AG04450 (cell line): ENCODE measurements around the gene MSN. TPM values are rescaled to one million over a fixed set of nuclear protein-coding genes. Genes with fewer than 3 reads are reported as not detected.

Experiments used
- CTCF ChIA-PET: fragments of 300-600, 350-600 bp; formaldehyde crosslinking; extraction: SDS; loops from one replicate; lab custom pipeline; 2022; ENCODE audit warnings: antibody characterized with exemption, inconsistent platforms; lab: Charles Lee
- POLR2A ChIA-PET: fragments of 350-600 bp; formaldehyde crosslinking; extraction: SDS; loops from one replicate; lab custom pipeline; 2021; ENCODE audit warnings: antibody characterized with exemption, inconsistent platforms; lab: Yijun Ruan, JAX
- DNase-seq: peaks from one replicate; pipeline ENCODE4 v3.0.0-alpha.2; 2011; ENCODE audit warnings: low read depth, low spot score
- H3K27ac ChIP-seq: one replicate; pipeline ENCODE4 v1.5.1; 2012; ENCODE audit warnings: low read depth, low read length, control low read depth
- H3K27me3 ChIP-seq: one replicate; pipeline ENCODE4 v1.6.0; 2012; ENCODE audit warnings: low read length; ENCODE audit not compliant: control insufficient read depth, insufficient read depth
- H3K4me3 ChIP-seq: 2 replicates; pipeline ENCODE4 v1.5.1; 2011; ENCODE audit warnings: mild to moderate bottlenecking, low read depth, low read length, control low read depth
- H3K9me3 ChIP-seq: 2 replicates; pipeline ENCODE4 v1.5.1; 2012; ENCODE audit warnings: low read length; ENCODE audit not compliant: control insufficient read depth, insufficient read depth
- polyA plus RNA-seq: library from polyadenylated mRNA; depleted of rRNA; stranded (reverse); fragments of >200 nt; gene quantifications from 2 replicates; pipeline ENCODE4 v1.2.3, GENCODE V29; 2011
- TF ChIP-seq, protein P1 (sequence below): IDR thresholded peaks from 2 replicates; pipeline ENCODE4 v1.5.1; 2011; ENCODE audit warnings: low read depth, low read length, control low read depth, inconsistent platforms

MSN gene
- polyA plus RNA-seq, 1 experiment, result 493 TPM

DNA sequence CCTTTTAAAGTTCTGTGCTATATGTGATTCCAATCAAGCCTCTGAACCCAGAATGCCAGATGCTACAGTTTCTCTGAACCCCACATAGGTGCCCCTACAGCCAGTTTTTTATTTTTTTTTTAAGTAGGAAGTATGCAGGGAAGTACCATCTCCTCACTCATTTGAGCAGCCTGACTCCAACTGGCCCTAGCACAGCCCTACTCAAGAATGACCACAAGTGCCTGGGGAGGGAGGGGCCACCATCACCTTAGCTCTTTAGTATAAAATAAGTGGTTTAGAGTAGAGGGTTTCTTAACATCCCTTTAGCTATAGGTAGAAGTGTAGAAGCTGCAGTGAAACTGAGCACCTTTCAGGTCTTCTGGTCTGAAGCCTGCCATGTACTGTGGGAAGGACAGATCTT lies 14.4 kb downstream of the MSN start:
- Histone ChIP-seq H3K4me3 (no peak overlapping the region), H3K27me3 (no peaks in the 10 kb centered on the region), H3K9me3 (no peaks in the 10 kb centered on the region), H3K27ac (no peak overlapping the region)
- ChIA-PET CTCF (no interaction called here), POLR2A (no interaction called here)
- TF ChIP-seq, protein P1, sequence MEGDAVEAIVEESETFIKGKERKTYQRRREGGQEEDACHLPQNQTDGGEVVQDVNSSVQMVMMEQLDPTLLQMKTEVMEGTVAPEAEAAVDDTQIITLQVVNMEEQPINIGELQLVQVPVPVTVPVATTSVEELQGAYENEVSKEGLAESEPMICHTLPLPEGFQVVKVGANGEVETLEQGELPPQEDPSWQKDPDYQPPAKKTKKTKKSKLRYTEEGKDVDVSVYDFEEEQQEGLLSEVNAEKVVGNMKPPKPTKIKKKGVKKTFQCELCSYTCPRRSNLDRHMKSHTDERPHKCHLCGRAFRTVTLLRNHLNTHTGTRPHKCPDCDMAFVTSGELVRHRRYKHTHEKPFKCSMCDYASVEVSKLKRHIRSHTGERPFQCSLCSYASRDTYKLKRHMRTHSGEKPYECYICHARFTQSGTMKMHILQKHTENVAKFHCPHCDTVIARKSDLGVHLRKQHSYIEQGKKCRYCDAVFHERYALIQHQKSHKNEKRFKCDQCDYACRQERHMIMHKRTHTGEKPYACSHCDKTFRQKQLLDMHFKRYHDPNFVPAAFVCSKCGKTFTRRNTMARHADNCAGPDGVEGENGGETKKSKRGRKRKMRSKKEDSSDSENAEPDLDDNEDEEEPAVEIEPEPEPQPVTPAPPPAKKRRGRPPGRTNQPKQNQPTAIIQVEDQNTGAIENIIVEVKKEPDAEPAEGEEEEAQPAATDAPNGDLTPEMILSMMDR, result no peak
- no peak for DNase-seq

DNA sequence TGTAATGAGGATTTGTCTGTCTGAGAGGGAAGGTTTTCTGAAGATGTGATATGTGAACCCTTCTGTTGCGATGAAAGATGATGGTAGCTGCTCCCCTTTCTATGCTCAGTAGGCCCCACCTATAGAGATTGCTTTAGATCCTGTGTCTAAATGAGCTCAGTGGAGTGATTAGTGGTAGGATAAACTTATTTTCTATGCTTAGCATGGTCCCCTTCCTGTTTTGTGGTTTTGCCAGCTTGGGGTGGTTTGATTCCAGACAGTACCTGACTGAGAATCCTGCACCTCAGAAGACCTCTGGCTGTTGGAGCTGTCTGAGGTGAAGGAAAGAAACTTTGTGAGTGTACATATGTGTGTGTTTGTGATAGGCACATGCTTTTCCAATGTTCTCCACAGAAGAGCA lies 17.7 kb downstream of the MSN start:
- H3K9me3 ChIP-seq, result no peaks in the 10 kb centered on the region
- TF ChIP-seq, protein P1, result no peak
- CTCF ChIA-PET, result no interaction called here
- H3K27me3 ChIP-seq, result no peaks in the 10 kb centered on the region
- DNase-seq, result no peak
- POLR2A ChIA-PET, result no interaction called here
- H3K4me3 ChIP-seq, result no peak overlapping the region
- no peak overlapping the region for H3K27ac ChIP-seq

DNA sequence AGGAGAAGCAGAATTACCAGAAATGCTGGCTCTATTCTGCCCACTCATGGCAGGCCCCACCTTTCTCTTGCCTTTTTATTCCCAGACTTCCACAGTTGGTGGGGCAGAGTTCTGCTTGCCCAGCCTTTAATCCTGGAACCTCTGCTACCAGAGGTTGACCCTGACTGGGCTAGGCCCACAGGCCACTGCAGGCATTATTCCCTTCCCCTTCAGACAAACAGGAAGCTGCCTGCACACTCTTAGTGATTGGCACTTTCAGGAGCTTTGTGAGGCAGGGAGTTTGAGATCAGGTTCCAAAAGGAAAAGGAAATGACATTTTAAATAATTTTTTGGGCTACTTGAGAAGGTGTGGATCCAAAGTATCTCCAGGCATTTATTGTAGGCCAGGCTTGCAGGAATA lies 18.8 kb downstream of the MSN start:
- Histone ChIP-seq H3K4me3 (no peak overlapping the region), H3K27ac (peak overlapping the region; percentile 11), H3K27me3 (no peaks in the 10 kb centered on the region), H3K9me3 (no peaks in the 10 kb centered on the region)
- POLR2A ChIA-PET, result no interaction called here
- TF ChIP-seq, protein P1, result no peak
- no peak for DNase-seq
- CTCF ChIA-PET, result interaction anchor here (0.8 kb wide), 1 partner anchor 21 kb away, joined by 5 read pairs; no protein-coding TSS in a partner anchor

DNA sequence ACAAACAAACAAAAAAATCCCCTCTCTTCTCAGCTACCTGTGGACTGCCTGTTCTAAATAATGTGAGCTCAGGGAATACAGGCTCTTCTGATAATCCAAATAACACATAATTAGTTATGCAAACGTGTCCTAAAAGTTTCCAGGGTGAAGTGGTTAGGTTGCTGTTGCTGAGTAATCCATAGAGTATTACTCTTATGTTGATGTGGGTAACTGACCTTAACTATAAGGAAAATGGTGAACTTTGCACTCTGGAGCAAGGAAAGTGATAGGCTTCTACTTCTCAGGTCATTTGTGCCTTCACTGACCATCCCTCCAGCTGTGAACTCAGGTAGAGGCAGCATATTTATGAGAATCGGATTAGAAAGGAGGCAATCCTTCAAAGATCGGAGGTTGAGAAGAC lies 19.9 kb downstream of the MSN start:
- Histone ChIP-seq H3K9me3 (no peaks in the 10 kb centered on the region), H3K27ac (peak overlapping the region; percentile 21), H3K27me3 (no peaks in the 10 kb centered on the region), H3K4me3 (no peak overlapping the region)
- DNase-seq, result no peak
- ChIA-PET CTCF (interaction anchor here (0.5 to 0.6 kb wide), 2 partner anchors 16 to 95 kb away, joined by 3 read pairs; no protein-coding TSS in a partner anchor), POLR2A (no interaction called here)
- TF ChIP-seq, protein P1, result no peak

DNA sequence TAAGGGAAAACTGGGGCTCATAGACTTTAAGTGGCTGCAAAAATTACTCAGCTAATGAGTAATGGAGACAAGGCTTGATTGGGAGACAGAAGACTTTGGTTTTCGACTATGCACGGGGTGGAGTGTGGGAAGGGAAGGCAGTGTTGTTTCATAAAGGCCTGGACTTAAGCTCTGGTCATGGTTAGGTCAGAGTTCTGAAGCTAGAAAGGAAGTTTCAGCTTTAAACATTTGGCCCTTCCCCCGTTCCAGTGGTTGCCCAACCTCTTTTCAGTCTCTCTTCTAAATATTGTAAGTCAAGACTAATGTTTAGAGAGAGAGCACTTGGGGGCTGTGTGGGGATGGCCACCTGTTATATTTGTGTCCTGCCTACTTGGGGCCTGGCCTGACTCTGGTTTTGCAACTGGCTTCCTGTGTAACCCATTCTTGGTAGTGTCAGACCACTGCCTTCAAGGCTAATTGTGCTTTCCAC lies 21.0 kb downstream of the MSN start:
- no peaks in the 10 kb centered on the region for H3K9me3 ChIP-seq
- no peaks in the 10 kb centered on the region for H3K27me3 ChIP-seq
- ChIA-PET POLR2A (no interaction called here), CTCF (interaction anchor here (2.7 kb wide), 1 partner anchor 15 kb away, joined by 8 read pairs; no protein-coding TSS in a partner anchor)
- TF ChIP-seq, protein P1, result no peak
- peak overlapping the region; percentile 52 for H3K27ac ChIP-seq
- DNase-seq, result no peak
- no peak overlapping the region for H3K4me3 ChIP-seq
